Measurements from ENCODE around the gene NPVF.

DNA sequence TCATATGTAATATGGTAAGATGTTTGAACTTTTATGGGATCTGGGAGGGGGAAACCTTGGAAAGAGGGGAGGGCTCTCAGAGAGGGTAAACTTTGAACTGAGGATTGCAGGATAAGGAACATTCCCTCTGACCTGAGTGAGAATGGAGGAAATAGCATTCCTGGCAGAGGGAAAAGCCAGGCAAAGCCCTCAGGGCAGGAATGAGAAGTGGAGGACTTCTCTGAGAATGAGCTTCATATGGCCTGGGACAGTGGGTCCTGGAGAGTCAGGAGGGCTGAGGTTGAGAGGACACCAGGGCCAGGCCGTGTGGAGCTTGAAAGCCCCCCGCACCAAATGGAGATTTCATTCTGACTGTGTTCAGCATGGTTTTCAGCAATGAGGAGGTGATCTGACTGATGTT, 34.2 kb downstream of the NPVF start:
- TF ChIP-seq EZH2 (IDR thresholded peaks at IDR 0.05; ENCODE audit: insufficient read depth, poor library complexity, severe bottlenecking) (no peak), EZH2phosphoT487 (IDR thresholded peaks at IDR 0.05; ENCODE audit: insufficient read depth, low read depth) (no peak)
